GM18873 (cell line): ENCODE results near the gene ACADS.

Experiments used
- ATAC-seq: cut with Tn5 transposase; IDR thresholded peaks from one replicate; pipeline ENCODE4 v1.9.1; 2021; ENCODE audit warnings: mild to moderate bottlenecking, moderate library complexity, moderate number of reproducible peaks; ENCODE audit not compliant: unreplicated experiment, low FRiP score

Gene ACADS

GRCh38 chr12:120783197-120783596 is 57.6 kb downstream of the ACADS start:
- ATAC-seq = no peak

- ATAC-seq = no peak
These were observed 59.2 kb downstream of the ACADS start for GRCh38 chr12:120784804-120785203.

- no peak for ATAC-seq
These were observed 62.3 kb downstream of the ACADS start for GRCh38 chr12:120787889-120788288.
